Mammary epithelial cell (primary cell): ENCODE measurements around the gene CHD8.

ENCODE experiments used
- EZH2 ChIP-seq: IDR thresholded peaks from 2 replicates; pipeline ENCODE4 v1.6.1; 2012; ENCODE audit warnings: low read length, inconsistent platforms, borderline replicate concordance
- TF ChIP-seq, protein P1 (sequence below), 2 donors: IDR thresholded peaks in 1 of 2; conservative IDR thresholded peaks in 1 of 2; 2 replicates each; pipeline ENCODE4 v1.5.1; 2011 to 2012; ENCODE audit warnings: inconsistent platforms in 2 of 2, low read length in 2 of 2, mild to moderate bottlenecking in 2 of 2, control low read depth in 1 of 2, low read depth in 1 of 2; ENCODE audit not compliant: insufficient read depth in 1 of 2; ENCODE audit errors: extremely low read depth in 1 of 2

DNA sequence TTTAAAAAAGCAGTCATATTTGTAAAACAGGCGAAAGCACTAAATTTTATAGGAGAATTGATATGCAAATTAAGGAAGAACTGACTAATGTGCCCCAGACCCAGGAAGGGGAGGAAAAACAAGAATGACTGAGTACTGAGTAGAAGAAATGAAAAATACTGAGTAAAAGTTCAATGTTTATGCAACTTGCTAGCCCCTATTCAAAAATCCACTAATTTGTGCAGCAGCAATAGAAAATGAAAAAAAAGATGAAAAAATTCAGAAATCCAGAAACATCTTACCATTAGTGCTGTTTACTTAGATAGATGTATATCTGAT lies 6.1 kb downstream of the CHD8 start:
- TF ChIP-seq, protein P1, sequence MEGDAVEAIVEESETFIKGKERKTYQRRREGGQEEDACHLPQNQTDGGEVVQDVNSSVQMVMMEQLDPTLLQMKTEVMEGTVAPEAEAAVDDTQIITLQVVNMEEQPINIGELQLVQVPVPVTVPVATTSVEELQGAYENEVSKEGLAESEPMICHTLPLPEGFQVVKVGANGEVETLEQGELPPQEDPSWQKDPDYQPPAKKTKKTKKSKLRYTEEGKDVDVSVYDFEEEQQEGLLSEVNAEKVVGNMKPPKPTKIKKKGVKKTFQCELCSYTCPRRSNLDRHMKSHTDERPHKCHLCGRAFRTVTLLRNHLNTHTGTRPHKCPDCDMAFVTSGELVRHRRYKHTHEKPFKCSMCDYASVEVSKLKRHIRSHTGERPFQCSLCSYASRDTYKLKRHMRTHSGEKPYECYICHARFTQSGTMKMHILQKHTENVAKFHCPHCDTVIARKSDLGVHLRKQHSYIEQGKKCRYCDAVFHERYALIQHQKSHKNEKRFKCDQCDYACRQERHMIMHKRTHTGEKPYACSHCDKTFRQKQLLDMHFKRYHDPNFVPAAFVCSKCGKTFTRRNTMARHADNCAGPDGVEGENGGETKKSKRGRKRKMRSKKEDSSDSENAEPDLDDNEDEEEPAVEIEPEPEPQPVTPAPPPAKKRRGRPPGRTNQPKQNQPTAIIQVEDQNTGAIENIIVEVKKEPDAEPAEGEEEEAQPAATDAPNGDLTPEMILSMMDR (conservative IDR thresholded peaks at IDR 0.05 in 1 of 2, IDR thresholded peaks at IDR 0.05 in 1 of 2; ENCODE audit: extremely low read depth in 1 of 2, insufficient read depth in 1 of 2, low read depth in 1 of 2, low read length in 2 of 2), result no peak
- no peak for TF ChIP-seq EZH2
